ENCODE measurements around the gene SCIN.
"Not testable (repeated sequence)": the region's sequence is repeated elsewhere in the genome, so short reads cannot be mapped to it uniquely, and the experiment has no call there.

Gene SCIN

DNA sequence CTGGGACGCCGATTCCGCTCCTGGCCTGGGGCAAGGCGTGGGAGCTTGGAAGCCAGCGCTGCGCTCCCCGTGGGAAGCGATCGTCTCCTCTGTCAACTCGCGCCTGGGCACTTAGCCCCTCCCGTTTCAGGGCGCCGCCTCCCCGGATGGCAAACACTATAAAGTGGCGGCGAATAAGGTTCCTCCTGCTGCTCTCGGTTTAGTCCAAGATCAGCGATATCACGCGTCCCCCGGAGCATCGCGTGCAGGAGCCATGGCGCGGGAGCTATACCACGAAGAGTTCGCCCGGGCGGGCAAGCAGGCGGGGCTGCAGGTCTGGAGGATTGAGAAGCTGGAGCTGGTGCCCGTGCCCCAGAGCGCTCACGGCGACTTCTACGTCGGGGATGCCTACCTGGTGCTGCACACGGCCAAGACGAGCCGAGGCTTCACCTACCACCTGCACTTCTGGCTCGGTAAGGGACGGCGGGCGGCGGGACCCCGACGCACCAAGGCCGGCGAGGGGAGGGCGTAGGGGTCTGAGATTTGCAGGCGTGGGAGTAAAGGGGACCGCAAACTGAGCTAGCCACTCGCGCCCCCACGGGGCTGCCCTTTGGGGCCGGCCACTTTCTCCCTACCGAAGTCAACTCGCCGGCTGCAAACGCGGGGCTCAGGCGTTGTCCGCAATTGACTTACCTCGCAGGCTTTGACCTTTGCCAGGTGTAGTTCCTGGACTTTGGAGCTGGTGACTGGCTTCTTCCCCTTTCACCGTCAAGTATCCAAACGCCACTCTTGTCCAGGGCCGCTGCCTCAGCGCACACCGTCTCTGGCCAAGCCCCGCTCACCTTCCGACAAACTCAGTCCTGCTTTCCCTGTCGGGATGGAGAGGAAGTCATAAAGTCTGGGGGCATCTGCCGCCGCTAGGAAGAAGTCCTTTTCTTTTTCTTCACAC is at the start of gene SCIN:
Gene SCIN, plus strand, starts transcription at position 187 of the 928 bp plus-strand sequence. Its CDS starts 67 bp downstream, at position 254.
- DNase-seq: peak; percentile 28 to 48

DNA sequence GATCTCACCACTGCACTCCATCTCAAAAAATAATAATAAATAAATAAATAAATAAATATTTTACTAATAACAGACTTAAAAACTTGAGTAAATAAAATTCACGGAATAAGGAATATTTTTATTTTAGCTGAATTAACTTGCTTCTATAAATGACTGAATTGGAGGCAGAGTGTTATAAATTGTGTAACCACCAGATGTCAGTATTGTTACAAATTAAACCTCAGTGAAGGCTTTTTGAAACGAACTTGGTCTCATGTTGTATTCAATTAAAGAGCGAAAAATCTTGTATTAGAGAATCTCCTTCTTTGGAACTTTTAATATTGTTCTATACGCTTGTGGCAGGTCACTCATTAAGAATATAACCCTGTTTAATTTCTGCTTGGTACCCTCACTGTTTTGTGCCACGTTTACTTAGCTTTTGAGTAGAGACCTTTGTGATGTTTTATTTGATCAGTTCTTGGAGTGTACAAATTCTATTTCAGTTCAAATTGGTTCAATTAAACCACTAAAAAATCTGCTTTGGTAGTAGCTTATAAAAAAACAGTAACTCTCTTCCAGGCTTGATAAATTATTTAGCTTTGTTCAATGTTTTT is 45.6 kb upstream of the SCIN start:
- no peak for DNase-seq

DNA sequence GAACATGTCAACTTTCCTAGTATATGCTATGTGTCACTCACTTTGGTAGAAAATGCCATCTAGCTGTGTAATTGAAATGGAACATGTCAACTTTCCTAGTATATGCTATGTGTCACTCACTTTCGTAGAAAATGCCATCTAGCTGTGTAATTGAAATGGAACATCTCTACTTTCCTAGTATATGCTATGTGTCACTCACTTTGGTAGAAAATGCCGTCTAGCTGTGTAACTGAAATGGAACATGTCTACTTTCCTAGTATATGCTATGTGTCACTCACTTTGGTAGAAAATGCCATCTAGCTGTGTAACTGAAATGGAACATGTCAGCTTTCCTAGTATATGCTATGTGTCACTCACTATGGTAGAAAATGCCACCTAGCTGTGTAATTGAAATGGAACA is 43.8 kb upstream of the SCIN start:
- not testable (repeated sequence) for DNase-seq

DNA sequence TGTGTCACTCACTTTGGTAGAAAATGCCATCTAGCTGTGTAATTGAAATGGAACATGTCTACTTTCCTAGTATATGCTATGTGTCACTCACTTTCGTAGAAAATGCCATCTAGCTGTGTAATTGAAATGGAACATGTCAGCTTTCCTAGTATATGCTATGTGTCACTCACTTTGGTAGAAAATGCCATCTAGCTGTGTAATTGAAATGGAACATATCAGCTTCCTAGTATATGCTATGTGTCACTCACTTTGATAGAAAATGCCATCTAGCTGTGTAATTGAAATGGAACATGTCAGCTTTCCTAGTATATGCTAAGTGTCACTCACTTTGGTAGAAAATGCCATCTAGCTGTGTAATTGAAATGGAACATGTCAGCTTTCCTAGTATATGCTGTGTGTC is 42.9 kb upstream of the SCIN start:
- DNase-seq: not testable (repeated sequence)

DNA sequence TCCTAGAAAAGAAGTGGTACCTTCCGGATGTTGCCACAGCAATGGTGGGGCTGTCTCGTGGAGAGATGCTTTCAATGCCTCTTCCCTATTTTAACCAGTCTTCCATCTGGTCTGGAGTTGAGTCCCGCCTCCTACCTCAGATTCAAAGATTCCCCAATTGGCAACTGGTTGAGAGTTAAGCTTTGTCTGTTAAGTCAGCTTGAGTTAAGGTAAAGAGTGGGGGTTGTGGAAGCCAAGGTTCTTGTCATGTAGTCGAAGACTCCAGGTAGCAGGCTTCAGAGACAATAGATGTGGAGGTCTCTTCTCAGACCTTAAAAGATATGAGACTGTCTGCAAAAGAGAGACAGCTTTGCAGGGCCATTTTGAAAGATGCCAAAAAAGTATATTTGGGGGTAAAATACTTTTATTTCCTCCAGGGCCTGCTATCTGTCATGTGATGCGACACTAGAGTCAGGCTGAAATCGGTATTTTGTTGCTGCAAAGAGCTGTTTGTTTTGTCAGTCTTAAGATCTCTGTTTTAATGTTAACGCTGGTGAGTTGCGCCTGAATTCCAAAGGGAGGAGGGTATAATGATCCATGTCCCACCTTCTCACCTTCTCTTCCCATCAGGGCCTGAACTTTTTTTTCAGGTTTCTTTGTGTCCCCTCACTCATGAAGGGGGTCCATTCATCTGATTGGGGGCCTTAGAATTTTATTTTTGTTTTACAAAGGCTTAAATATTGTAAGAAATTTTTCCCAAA is 40.4 kb upstream of the SCIN start:
- no peak for DNase-seq

DNA sequence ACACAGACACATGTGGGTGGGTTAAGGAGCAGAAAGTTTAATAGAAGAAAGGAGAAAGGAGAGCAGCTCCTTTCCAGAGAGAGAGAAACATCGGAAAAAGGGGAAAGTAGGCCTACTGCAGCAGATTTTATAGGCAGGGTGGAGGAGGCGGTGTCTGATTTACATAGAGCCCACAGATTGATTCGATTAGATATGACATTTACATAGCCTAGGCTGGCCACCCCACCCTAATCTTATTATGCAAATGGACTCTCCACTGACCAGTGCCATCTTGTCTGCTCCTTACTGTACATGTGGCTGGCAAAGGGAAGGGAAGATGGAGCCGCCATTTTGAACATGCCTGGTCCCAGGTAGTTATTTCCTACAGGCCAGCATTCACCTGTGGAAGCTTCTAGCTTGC is 38.7 kb upstream of the SCIN start:
- DNase-seq: no peak

DNA sequence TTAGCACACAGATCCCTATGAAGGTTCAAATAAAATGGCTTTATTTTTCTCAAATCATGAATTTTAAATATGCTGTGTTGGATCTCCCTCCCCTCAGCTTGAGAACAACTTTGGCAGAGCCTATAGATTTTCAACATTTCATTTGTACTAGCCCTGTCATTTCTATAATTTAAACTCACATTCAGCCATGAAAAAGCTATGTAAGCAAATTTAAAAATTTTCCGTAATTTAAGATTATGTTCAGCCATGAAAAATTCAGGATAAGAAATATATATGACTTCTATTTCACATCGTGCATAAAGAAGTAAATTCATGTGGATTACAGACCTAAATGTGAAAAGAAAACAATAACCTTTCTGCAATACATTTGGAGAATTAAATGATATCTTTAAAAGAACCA is 36.5 kb upstream of the SCIN start:
- no peak for DNase-seq

DNA sequence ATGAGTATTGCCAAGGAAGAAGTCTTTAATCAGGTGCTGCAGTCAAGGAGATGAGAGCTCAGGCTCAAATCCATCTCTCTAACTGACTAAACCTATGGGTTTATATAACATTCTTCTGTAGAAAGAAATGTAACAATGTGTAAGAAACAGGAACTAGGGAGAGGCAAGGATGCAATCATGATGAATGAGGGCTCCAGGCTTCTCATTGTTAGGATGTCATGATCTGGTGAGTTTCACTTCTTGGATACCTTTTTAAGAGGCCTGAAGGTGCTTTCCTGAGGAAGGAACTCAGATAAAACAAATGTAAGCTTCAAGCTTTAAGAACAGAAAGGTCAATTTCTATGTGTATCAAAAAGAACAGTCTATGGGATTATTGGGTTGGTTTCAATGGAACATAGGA is 30.8 kb upstream of the SCIN start:
- no peak for DNase-seq

DNA sequence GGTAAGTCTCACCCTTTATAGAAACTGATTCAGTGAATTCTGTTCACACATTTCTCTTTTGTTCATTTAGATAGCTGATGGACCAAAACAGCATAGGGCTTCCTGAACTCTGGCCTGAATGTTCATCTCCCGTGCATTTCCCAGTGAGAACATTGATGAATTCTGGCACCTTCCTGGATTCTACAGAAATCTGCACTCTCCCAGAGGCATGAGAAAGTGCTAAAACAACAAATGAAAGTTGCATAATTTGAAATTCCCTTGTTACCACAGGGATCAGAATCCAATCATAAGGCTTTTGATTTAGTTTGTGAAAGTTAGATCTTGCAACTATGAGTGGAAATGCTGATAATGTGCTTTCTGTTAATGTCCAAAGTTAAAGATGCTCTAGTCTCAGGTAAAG is 29.7 kb upstream of the SCIN start:
- DNase-seq: no peak

DNA sequence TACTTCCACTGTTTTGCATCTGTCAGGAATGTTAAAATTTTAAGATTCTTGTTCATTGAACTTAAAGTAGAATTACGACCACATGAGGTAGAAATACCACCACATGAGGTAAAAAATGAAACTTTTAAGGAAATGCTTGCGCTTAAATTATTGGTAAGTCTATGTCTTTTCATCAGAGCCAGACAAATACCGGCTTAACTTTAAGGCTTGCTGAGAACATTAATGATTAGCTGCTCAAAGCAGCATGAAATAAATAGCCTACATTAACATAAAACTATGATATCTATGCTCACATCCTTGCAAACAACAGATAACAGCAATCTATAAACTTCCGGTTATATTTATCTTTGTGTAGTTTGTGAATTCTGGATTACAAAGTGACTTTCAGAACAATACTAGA is 26.9 kb upstream of the SCIN start:
- DNase-seq: no peak

DNA sequence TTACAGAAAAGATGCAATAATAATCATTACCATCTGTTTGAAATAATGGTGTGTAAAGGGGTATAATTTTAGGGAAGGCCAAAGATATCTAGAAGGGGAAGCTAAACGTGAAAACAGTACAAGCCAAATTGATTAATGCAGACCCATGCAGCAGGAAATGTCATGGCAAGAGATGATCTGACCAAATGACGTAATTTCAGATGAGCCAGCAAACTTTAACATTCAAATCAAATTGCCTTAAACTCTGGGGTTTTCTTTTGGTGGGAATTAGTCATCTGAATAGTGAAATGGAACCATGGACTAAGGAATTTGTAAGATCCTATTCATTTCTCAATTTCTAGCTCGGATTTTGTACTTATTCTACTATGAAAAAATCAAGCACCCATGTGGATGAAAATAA is 21.4 kb upstream of the SCIN start:
- DNase-seq: no peak

DNA sequence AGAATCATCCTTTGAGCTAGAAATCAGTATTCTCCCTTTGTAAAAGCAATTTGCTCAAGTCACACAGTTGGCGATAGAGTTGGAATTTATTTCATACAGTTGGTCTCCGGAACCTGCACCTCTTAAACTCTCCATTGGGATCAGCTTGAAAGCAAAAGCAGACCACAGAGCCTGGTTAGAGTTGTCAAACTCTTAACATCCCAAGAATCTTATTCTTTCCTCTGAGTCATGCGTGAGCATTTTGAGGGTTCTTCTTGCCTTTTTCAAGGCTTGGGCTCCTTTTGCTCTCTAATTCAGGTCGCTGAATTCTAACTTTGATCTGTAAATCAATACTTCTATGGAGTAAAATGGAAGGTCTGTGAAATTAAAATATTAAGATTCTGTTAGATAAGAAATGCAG is 19.6 kb upstream of the SCIN start:
- no peak for DNase-seq

DNA sequence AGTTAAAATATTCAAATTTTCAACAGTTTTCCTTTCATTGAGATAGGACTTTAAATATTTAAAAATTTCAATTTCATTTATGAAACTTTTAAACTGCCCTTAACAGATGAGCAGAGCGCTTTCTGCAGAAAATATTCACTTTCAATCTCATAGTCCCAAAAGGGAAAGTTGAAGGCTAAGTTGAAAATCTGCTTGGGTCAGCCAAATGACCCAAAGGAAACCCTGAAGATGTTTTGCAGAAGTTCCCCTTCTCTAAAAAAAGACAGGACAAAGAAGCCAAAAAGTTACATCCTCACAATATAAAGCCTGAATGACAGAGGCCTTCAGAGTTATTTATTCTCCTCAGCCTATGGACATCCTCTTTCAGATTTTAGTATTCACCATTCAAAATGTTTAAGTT is 17.6 kb upstream of the SCIN start:
- DNase-seq: no peak

DNA sequence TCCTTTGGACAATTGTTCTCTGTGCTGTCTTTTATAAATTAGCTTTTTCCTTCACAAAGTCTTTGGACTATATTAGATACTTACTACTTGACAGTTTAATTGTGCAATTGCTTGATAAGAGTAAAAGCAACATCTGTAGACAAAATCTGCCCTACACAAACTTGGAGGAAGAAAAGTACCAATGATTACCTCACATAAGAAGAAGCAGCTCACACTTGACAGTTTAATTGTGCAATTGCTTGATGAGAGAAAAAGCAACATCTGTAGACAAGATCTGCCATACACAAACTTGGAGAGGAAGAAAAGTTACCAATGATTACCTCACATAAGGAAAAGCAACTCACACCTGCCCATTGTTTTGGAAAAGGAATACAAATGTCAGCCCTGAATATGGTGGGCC is 17.1 kb upstream of the SCIN start:
- no peak for DNase-seq

DNA sequence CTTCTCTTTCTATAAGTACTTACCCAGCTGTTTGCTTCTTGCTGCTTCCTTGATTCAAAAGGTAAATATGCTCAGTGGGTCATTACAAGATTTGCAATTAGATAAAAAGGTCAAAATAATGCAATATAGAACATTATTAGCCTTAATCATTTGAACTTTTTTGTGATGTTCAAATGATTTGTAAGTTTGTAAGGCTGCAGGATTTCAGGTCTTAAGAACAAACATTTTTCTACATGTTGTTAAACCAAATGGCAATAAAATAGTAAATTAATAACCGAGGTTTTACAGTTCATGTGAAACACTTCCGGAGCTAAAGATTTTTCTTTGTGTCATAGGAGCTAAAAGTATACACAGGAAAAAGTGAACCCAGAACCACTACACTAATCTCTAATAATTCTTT is 16.2 kb upstream of the SCIN start:
- no peak for DNase-seq

DNA sequence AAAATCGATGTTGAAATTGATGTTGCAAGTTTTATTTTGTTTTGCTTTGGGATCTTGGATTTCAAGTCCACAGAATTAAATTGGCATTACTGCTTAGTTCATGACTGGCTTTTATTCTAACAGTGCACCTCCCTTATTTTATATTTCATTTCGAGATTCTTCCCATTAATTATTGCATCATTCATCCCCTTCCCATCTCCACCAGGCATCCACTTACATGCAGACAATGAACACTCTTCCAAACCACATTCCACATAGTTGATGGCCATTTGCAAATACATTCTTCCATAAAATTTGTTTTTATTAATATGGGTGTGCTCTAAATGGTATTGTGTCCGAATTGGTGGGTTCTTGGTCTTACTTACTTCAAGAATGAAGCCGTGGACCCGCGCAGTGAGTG is 15.6 kb upstream of the SCIN start:
- DNase-seq: no peak

DNA sequence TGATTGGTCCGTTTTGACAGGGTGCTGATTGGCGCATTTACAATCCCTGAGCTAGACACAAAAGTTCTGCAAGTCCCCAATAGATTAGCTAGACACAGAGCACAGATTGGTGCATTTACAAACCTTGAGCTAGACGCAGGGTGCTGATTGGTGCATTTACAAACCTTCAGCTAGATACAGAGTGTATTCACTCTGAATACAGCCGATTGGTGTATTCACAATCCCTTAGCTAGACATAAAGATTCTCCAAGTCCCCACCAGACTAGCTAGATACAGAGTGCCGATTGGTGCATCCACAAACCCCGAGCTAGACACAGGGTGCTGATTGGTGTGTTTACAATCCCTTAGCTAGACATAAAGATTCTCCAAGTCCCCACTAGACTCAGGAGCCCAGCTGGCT is 14.8 kb upstream of the SCIN start:
- DNase-seq: not testable (repeated sequence)

DNA sequence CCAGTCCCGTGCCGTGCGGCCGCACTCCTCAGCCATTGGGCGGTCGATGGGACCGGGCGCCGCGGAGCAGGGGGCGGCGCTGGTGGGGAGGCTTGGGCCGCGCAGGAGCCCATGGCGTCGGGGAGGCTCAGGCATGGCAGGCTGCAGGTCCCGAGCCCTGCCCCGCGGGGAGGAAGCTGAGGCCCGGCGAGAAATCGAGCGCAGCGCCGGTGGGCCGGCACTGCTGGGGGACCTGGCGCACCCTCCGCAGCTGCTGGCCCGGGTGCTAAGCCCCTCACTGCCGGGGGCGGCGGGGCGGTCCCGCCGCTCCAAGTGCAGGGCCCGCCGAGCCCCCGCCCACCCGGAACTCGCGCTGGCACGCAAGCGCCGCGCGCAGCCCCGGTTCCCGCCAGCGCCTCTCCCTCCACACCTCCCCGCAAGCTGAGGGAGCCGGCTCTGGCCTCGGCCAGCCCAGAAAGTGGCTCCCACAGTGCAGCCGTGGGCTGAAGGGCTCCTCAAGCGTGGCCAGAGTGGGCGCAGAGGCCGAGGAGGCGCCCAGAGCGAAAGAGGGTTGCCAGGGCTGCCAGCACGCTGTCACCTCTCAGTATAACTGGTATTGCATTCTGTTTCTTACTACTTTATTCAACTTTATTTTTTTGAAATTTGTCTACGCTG is 14.3 kb upstream of the SCIN start:
- DNase-seq: not testable (repeated sequence)

DNA sequence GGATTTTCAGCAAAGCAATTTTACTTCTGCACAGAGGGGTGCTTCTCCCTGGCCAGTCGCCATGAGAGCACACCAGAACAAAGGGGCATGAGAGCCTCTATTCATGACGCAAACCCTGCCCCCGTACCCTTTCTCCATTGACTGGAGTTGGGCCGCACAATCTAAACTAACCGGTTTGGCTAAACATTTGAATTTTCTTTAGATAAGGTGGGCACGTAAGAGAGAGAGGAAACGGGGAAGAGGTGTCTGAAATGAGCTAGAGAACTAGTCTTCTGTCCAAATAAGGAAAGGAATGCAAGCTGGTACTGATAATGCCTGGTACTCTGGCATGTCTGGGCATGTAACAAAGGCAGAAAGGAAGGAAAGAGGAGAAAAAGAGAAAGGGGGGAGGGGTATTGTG is 13.2 kb upstream of the SCIN start:
- DNase-seq: no peak

DNA sequence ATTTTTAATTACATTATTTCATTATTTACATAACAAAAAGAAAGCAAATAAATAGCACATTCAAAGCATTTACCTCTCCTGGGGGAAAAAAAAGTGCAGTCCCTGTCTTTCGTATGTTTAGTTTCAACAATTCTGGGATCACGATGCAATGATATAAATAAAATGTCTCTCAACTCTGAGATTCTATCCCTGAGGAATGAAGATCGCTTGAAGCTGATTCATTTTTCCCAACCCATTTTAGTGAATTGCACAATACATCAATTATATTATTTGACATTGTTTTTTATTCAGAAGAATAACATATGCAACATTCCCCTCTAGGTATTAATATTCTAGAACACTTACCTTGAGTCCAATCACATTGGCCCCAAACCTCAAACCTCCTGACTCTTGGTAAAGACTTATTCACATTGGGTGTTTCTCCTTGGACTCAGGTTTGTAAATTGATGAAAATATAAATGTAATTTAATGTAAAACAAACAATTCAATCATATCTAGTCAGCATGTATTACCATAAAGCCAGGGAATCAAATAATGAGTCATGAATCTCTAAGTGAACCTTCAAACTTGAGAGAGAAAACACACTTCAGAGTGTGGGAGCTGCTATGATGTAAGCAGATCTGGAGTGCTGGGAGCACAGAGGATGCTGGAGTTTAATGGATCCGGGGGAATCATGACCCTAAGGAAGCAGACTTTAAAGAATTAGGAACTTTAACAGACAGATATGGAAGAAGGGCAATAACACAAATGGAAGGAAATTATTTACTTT is 5.3 kb upstream of the SCIN start:
- no peak for DNase-seq

DNA sequence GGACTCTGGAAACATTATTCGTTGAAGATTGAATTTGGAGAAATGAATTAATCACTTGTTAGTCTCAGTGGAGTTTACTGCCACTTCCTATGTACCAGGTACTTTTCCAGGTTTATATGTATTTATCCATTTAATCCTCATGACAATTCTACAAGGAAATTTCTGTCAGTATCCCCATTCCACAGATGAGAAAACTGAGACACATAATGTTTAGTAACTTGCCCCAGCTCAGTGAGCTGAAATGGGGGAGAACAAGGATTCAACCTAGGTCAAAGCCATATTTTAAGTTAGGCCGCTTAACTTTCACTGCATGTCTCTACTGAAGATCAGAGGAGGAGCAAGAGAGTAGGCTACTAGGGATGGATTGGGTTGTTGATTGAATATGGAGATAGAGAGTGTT is 4.6 kb upstream of the SCIN start:
- no peak for DNase-seq

DNA sequence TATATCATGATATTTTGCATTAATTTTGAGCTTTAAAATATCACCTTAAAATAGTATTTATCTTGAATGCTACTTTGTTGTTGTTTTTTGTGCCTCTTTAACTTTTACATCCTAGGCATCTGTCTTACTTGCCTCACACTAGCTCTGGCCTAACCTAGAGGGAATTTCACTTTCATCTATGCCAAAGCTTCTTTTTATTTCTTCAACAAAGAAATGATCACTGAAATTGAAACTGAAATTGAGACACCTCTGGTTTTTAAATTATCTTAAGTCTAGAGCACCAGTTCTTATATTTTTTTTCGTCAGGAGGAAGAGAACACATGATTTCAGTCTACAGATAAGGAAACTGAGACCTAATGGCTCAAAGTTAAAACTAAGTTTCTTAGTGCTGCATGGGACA is 3.5 kb upstream of the SCIN start:
- DNase-seq: no peak

DNA sequence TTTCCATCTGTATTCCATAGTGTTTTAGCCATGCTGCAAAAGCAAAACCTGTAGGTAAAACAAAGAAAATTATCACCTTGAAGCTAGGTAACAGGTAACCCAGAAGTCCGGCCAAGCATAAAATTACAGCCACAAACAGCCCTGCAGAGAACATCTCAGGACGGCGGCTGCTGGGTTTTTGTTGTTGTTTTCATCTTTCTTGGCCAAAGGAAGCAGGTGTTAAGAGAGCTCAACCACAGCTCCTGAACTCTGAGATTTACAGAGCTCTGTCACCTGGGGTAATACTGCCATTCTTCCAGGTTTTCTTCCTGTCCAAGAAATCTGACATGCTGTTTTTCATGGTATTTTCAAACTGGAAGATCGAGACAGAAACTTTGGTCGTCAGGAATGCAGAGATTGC is 847 bp upstream of the SCIN start:
- no peak for DNase-seq

All from activated T-cell treated with anti-CD3 and anti-CD28 coated beads, Interleukin-2, amount 50 U/mL, for 48 hours (primary cell).